H9 (cell line): Measurements from ENCODE around the gene RPRD1A. TPM values are rescaled to one million over a fixed set of nuclear protein-coding genes. Genes with fewer than 3 reads are reported as not detected.
A peak's percentile ranks its signal among the peaks of the same experiment; 100 is the strongest.

ENCODE experiments used
- DNase-seq: peaks from one replicate; pipeline ENCODE4 v3.0.0-alpha.2; 2017
- H2AFZ ChIP-seq: one replicate; pipeline ENCODE4 v1.6.1; 2013; ENCODE audit warnings: mild to moderate bottlenecking, low read length, control low read depth, moderate library complexity
- H2AK5ac ChIP-seq: 2 replicates; pipeline ENCODE4 v1.6.1; 2013; ENCODE audit warnings: low read length, control low read depth, mixed read lengths; ENCODE audit not compliant: insufficient read length
- H2BK120ac ChIP-seq: one replicate; pipeline ENCODE4 v1.6.1; 2013; ENCODE audit warnings: low read depth, mild to moderate bottlenecking, low read length, control low read depth, inconsistent platforms; ENCODE audit not compliant: poor library complexity, severe bottlenecking
- H2BK12ac ChIP-seq: 2 replicates; pipeline ENCODE4 v1.6.1; 2013; ENCODE audit warnings: low read length, control low read depth, mixed read lengths, low read depth; ENCODE audit not compliant: insufficient read length
- H2BK15ac ChIP-seq: 2 replicates; pipeline ENCODE4 v1.6.1; 2013; ENCODE audit warnings: low read depth, low read length, control low read depth
- H2BK20ac ChIP-seq: one replicate; pipeline ENCODE4 v1.6.1; 2013; ENCODE audit warnings: low read depth, mild to moderate bottlenecking, low read length, control low read depth, inconsistent platforms; ENCODE audit not compliant: poor library complexity, severe bottlenecking
- H2BK5ac ChIP-seq: 2 replicates; pipeline ENCODE4 v1.6.1; 2013; ENCODE audit warnings: low read length, control low read depth, mixed read lengths; ENCODE audit not compliant: insufficient read length
- H3K14ac ChIP-seq: 2 replicates; pipeline ENCODE4 v1.6.1; 2013; ENCODE audit warnings: low read length, control low read depth; ENCODE audit not compliant: insufficient read depth
- H3K18ac ChIP-seq: 2 replicates; pipeline ENCODE4 v1.6.1; 2013; ENCODE audit warnings: low read depth, mild to moderate bottlenecking, mixed read lengths, low read length, control low read depth; ENCODE audit not compliant: insufficient read length
- H3K23ac ChIP-seq: 2 replicates; pipeline ENCODE4 v1.6.1; 2013; ENCODE audit warnings: low read length, control low read depth, mixed read lengths, low read depth; ENCODE audit not compliant: insufficient read length
- H3K23me2 ChIP-seq: 2 replicates; pipeline ENCODE4 v1.6.1; 2013; ENCODE audit warnings: low read depth, mild to moderate bottlenecking, mixed read lengths, low read length, control low read depth; ENCODE audit not compliant: insufficient read length, poor library complexity, severe bottlenecking
- H3K27ac ChIP-seq: 2 replicates; pipeline ENCODE4 v1.5.1; 2013; ENCODE audit warnings: low read length, control low read depth, mixed read lengths, low read depth; ENCODE audit not compliant: insufficient read length
- H3K27me3 ChIP-seq: 2 replicates; pipeline ENCODE4 v1.6.1; 2013; ENCODE audit warnings: low read length, control low read depth, inconsistent platforms; ENCODE audit not compliant: insufficient read depth
- H3K4ac ChIP-seq: 2 replicates; pipeline ENCODE4 v1.6.1; 2013; ENCODE audit warnings: low read depth, mild to moderate bottlenecking, control low read depth, inconsistent platforms, low read length, moderate library complexity
- H3K4me1 ChIP-seq: 2 replicates; pipeline ENCODE4 v1.6.1; 2013; ENCODE audit warnings: low read length, control low read depth, inconsistent platforms; ENCODE audit not compliant: insufficient read depth
- H3K4me2 ChIP-seq: 2 replicates; pipeline ENCODE4 v1.6.1; 2013; ENCODE audit warnings: low read length, control low read depth, mixed read lengths; ENCODE audit not compliant: insufficient read length, insufficient read depth
- H3K56ac ChIP-seq: 2 replicates; pipeline ENCODE4 v1.6.1; 2013; ENCODE audit warnings: low read depth, mild to moderate bottlenecking, mixed read lengths, low read length, control low read depth; ENCODE audit not compliant: insufficient read length
- H3K79me1 ChIP-seq: 2 replicates; pipeline ENCODE4 v1.6.1; 2013; ENCODE audit warnings: low read depth, mild to moderate bottlenecking, moderate library complexity, low read length, control low read depth, inconsistent platforms; ENCODE audit not compliant: insufficient read depth, poor library complexity, severe bottlenecking
- H3K79me2 ChIP-seq: 2 replicates; pipeline ENCODE4 v1.6.1; 2013; ENCODE audit warnings: low read length, control low read depth, inconsistent platforms; ENCODE audit not compliant: insufficient read depth
- H3K9ac ChIP-seq: 2 replicates; pipeline ENCODE4 v1.6.1; 2013; ENCODE audit warnings: low read length, control low read depth, mixed read lengths; ENCODE audit not compliant: insufficient read length; ENCODE audit errors: extremely low read depth
- H3K9me3 ChIP-seq: one replicate; pipeline ENCODE4 v1.6.1; 2013; ENCODE audit warnings: low read depth, low read length, inconsistent platforms; ENCODE audit not compliant: control insufficient read depth
- H3T11ph ChIP-seq: one replicate; pipeline ENCODE4 v1.6.1; 2013; ENCODE audit warnings: mild to moderate bottlenecking, low read length, control low read depth, inconsistent platforms
- H4K20me1 ChIP-seq: one replicate; pipeline ENCODE4 v1.6.1; 2013; ENCODE audit not compliant: control insufficient read depth, insufficient read length, insufficient read depth
- H4K5ac ChIP-seq: 2 replicates; pipeline ENCODE4 v1.6.1; 2013; ENCODE audit warnings: low read depth, mild to moderate bottlenecking, mixed read lengths, low read length, control low read depth; ENCODE audit not compliant: insufficient read length
- H4K8ac ChIP-seq: replicated peaks from 2 replicates; pipeline ENCODE4 v1.6.1; 2013; ENCODE audit warnings: low read length, control low read depth, mixed read lengths, low read depth; ENCODE audit not compliant: insufficient read length
- H4K91ac ChIP-seq: 2 replicates; pipeline ENCODE4 v1.6.1; 2013; ENCODE audit warnings: low read depth, mild to moderate bottlenecking, moderate library complexity, mixed read lengths, low read length, control low read depth; ENCODE audit not compliant: insufficient read length
- H3K27ac Mint-ChIP-seq, 3 experiments: 2 replicates in 2 of 3; 3 replicates in 1 of 3; pipeline ENCODE4 v1.8.0; 2020 to 2021; ENCODE audit warnings: mixed read lengths in 3 of 3, mild to moderate bottlenecking in 1 of 3, moderate library complexity in 1 of 3
- H3K27me3 Mint-ChIP-seq: 2 replicates; pipeline ENCODE4 v1.8.0; 2021; ENCODE audit warnings: low read depth, mild to moderate bottlenecking, moderate library complexity, mixed read lengths
- H3K36me3 Mint-ChIP-seq, 3 experiments: 2 replicates in 2 of 3; 3 replicates in 1 of 3; pipeline ENCODE4 v1.8.0; 2020 to 2021; ENCODE audit warnings: low read depth in 3 of 3, mixed read lengths in 3 of 3; ENCODE audit not compliant: insufficient read depth in 1 of 3
- H3K4me1 Mint-ChIP-seq, 2 experiments: 2 replicates each; pipeline ENCODE4 v1.8.0; 2020; ENCODE audit warnings: mixed read lengths in 2 of 2
- H3K4me3 Mint-ChIP-seq, 2 experiments: 2 replicates in 1 of 2; 3 replicates in 1 of 2; pipeline ENCODE4 v1.8.0; 2020 to 2021; ENCODE audit warnings: mild to moderate bottlenecking in 2 of 2, mixed read lengths in 2 of 2, moderate library complexity in 1 of 2
- H3K9me3 Mint-ChIP-seq, 2 experiments: 2 replicates in 1 of 2; 3 replicates in 1 of 2; pipeline ENCODE4 v1.8.0; 2020; ENCODE audit warnings: mild to moderate bottlenecking in 2 of 2, mixed read lengths in 2 of 2, moderate library complexity in 1 of 2
- CTCF ChIP-seq: fragments of 200-600 bp; sonication (generic); conservative IDR thresholded peaks from 3 replicates; pipeline ENCODE4 v1.8.0; 2021; ENCODE audit warnings: antibody characterized with exemption, mild to moderate bottlenecking
- WGBS: extraction: QIAGEN DNeasy Blood & Tissue Kit; methylation state at CpG from one replicate; pipeline ENCODE4 v1.1.7; 2013; ENCODE audit warnings: missing lambda C conversion rate, low lambda C conversion rate, mixed read lengths; ENCODE audit not compliant: insufficient read length; ENCODE audit errors: extremely low coverage; 5-methylcytosine and 5-hydroxymethylcytosine counted together
- total RNA-seq: library from RNA; stranded (reverse); gene quantifications from 2 replicates; pipeline ENCODE4 v1.2.1, GENCODE V29; 2021

The RPRD1A gene
- total RNA-seq, 1 experiment from 2014 or later: 107 TPM

- 0 out of 4 replicates have a peak, but pooled peaks cover 0 to 4% of the 10 kb centered on the region in 2 experiments for H3K4me1 Mint-ChIP-seq
- Histone ChIP-seq H3K4me2 (no peak overlapping the region), H3K4ac (no peak overlapping the region), H4K8ac (no peak overlapping the region), H2BK15ac (no peak overlapping the region), H2AFZ (no peak overlapping the region), H3K23ac (no peak overlapping the region), H3K18ac (no peak overlapping the region), H3K56ac (no peak overlapping the region), H3K9ac (no peak overlapping the region), H3T11ph (no peak overlapping the region), H2BK5ac (no peak overlapping the region), H3K79me2 (peaks cover 1% of the 10 kb centered on the region; the same call in 1 of the 2 replicates), H3K27ac (no peak overlapping the region), H4K20me1 (no peaks in the 10 kb centered on the region), H2AK5ac (no peak overlapping the region), H3K4me1 (no peaks in the 10 kb centered on the region), H4K91ac (no peak overlapping the region), H4K5ac (no peak overlapping the region), H3K9me3 (no peaks in the 10 kb centered on the region), H2BK12ac (no peak overlapping the region), H2BK20ac (no peak overlapping the region), H3K79me1 (peaks cover 3% of the 10 kb centered on the region), H3K23me2 (no peaks in the 10 kb centered on the region), H3K27me3 (no peaks in the 10 kb centered on the region), H2BK120ac (no peak overlapping the region), H3K14ac (no peak overlapping the region)
- 0 out of 7 replicates have a peak overlapping the region, but pooled peaks of 1 of the 3 experiments have one; percentile 0 for H3K27ac Mint-ChIP-seq
- no peaks in the 10 kb centered on the region for H3K27me3 Mint-ChIP-seq
- TF ChIP-seq CTCF: no peak
- peaks cover 23 to 41% (median 35%) of the 10 kb centered on the region in 3 experiments; a peak in 6 of 7 replicates for H3K36me3 Mint-ChIP-seq
- no CpG with 5 or more reads among the region's 2 CpGs for WGBS
- H3K9me3 Mint-ChIP-seq: no peaks in the 10 kb centered on the region
- no peak for DNase-seq
- H3K4me3 Mint-ChIP-seq: no peak overlapping the region
Measured at GRCh38 chr18:36031903-36032302, 35.5 kb downstream of the RPRD1A start.
